WERI-Rb-1 (cell line): ENCODE measurements around the gene KCNA10.
"Not testable (repeated sequence)": the region's sequence is repeated elsewhere in the genome, so short reads cannot be mapped to it uniquely, and the experiment has no call there.

Experiments used
- DNase-seq: peaks from one replicate; pipeline ENCODE4 v3.0.0-alpha.2; 2020
- H3K27ac ChIP-seq: fragments of 250-450 bp; sonication (Bioruptor Pico); 2 replicates; pipeline ENCODE4 v1.5.1; 2020; ENCODE audit warnings: mild to moderate bottlenecking, moderate library complexity
- H3K27me3 ChIP-seq: fragments of 250-450 bp; sonication (Bioruptor Pico); 2 replicates; pipeline ENCODE4 v1.5.1; 2021; ENCODE audit warnings: mild to moderate bottlenecking, low read depth, moderate library complexity; ENCODE audit not compliant: insufficient read depth, severe bottlenecking
- H3K36me3 ChIP-seq: fragments of 250-450 bp; sonication (Bioruptor Pico); 2 replicates; pipeline ENCODE4 v1.5.1; 2020; ENCODE audit warnings: mild to moderate bottlenecking, moderate library complexity
- H3K4me3 ChIP-seq: 2 replicates; pipeline ENCODE4 v1.5.1; 2011; ENCODE audit warnings: low read depth, mild to moderate bottlenecking, control low read depth, low read length
- H3K9me3 ChIP-seq: fragments of 250-450 bp; sonication (Bioruptor Pico); 2 replicates; pipeline ENCODE4 v1.5.1; 2021; ENCODE audit warnings: mild to moderate bottlenecking, moderate library complexity; ENCODE audit not compliant: severe bottlenecking
- TF ChIP-seq, protein P1 (sequence below): IDR thresholded peaks from 2 replicates; pipeline ENCODE4 v1.5.1; 2011; ENCODE audit warnings: low read depth, mild to moderate bottlenecking, control low read depth, inconsistent platforms, low read length

The KCNA10 gene

DNA sequence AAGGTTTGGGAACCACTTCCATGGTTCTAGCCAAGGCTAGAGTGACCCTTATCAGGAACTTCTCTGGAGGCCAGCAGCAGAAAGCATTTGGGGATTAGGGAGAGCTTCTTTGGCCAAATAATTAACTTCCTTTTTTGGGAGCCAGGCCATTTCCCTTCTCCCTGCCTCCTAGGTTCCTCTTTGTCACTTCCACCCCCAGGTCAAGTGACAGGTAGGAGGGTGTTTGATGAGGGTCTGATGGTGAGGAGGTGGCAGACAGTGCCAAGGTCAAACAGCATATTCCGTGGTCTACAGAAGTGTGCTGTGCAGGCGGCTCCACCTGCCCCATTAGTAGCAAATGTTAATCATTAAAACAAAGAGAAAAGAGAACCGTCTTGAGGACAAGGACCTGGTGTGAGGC is 1.9 kb upstream of the KCNA10 start:
- H3K9me3 ChIP-seq, result no peaks in the 10 kb centered on the region
- no peak overlapping the region for H3K4me3 ChIP-seq
- no peaks in the 10 kb centered on the region for H3K27me3 ChIP-seq
- H3K36me3 ChIP-seq, result no peaks in the 10 kb centered on the region
- H3K27ac ChIP-seq, result no peak overlapping the region
- no peak for DNase-seq
- TF ChIP-seq, protein P1, sequence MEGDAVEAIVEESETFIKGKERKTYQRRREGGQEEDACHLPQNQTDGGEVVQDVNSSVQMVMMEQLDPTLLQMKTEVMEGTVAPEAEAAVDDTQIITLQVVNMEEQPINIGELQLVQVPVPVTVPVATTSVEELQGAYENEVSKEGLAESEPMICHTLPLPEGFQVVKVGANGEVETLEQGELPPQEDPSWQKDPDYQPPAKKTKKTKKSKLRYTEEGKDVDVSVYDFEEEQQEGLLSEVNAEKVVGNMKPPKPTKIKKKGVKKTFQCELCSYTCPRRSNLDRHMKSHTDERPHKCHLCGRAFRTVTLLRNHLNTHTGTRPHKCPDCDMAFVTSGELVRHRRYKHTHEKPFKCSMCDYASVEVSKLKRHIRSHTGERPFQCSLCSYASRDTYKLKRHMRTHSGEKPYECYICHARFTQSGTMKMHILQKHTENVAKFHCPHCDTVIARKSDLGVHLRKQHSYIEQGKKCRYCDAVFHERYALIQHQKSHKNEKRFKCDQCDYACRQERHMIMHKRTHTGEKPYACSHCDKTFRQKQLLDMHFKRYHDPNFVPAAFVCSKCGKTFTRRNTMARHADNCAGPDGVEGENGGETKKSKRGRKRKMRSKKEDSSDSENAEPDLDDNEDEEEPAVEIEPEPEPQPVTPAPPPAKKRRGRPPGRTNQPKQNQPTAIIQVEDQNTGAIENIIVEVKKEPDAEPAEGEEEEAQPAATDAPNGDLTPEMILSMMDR, result no peak

DNA sequence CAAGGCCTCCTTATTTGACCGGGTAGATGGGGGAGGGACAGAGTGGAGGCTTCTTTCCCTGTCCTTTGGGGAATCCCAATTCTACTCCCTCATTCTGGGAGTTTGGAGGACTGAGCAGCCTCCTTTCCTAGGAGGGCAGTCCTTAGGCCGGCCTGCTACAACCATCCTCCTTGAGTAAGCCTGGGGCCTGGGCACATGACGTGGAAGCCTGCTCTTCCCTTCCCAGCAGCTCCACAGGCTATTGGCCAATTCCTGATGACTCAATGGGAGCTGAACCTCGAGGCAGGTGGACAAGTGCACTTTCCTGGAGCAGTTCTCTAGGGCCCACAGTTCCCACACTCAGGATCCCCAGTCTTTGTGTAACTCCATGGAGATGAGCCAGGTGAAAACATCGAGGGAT is 3.1 kb downstream of the KCNA10 start:
- H3K27me3 ChIP-seq, result no peaks in the 10 kb centered on the region
- no peak overlapping the region for H3K27ac ChIP-seq
- H3K4me3 ChIP-seq, result no peak overlapping the region
- DNase-seq, result no peak
- TF ChIP-seq, protein P1, result no peak
- no peaks in the 10 kb centered on the region for H3K36me3 ChIP-seq
- no peaks in the 10 kb centered on the region for H3K9me3 ChIP-seq

DNA sequence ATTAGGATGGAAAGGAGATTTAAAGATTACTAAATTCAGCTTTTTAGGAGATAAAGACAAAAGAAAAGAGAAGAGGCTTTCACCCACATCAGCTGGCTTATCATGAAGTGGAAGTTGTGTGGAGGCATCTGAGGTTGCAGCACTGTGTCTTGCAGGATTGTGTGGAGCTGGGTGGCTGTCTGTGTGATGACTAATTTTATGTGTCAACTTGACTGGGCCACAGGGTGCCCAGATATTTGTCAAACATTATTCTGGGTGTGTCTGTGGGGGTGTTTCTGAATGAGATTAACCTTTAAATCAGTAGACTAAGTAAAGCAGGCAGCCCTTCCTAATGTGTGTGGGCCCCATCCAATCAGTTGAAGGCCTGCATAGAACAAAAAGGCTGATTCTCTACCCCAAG is 3.9 kb downstream of the KCNA10 start:
- no peaks in the 10 kb centered on the region for H3K36me3 ChIP-seq
- TF ChIP-seq, protein P1, result no peak
- H3K4me3 ChIP-seq, result no peak overlapping the region
- H3K27ac ChIP-seq, result no peak overlapping the region
- H3K9me3 ChIP-seq, result no peaks in the 10 kb centered on the region
- no peaks in the 10 kb centered on the region for H3K27me3 ChIP-seq
- DNase-seq, result no peak

DNA sequence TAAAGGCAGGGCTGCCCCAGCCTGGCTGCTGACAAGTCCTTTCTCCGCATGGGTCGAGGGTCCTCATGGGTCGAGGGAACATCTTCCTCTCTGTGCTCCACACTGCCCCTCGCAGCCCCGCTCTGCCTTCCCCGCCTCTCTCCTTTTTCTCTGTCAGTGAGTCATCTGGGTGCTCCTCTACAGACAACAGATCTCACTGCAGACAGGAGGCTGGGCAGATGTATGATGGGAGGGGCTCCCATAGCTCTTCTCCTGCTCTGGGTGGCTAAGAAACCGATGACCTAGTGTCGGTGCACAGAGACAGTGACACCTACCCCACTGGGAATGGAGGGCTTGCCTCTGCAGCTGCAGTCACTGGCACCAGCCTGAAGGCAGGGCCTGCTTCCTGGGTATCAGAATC is 5.5 kb downstream of the KCNA10 start:
- no peaks in the 10 kb centered on the region for H3K27me3 ChIP-seq
- no peaks in the 10 kb centered on the region for H3K9me3 ChIP-seq
- no peak overlapping the region for H3K4me3 ChIP-seq
- DNase-seq, result peak; percentile 55
- no peak overlapping the region for H3K27ac ChIP-seq
- TF ChIP-seq, protein P1, result no peak
- no peaks in the 10 kb centered on the region for H3K36me3 ChIP-seq

DNA sequence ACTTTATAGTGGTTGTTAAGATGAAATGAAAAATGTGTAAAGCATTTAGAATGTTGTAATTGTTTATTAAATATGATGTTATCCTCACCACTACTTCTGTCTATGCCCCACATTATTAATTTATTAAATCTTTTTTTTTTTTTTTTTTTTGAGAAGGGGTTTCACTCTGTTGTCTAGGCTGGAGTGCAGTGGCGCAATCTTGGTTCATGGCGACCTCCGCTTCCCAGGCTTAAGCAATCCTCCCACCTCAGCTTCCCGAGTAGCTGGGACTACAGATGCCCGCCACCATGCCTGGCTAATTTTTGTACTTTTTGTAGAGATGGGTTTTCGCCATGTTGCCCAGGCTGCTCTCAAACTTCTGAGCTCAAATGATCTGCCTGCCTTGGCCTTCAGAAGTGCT is 7.5 kb downstream of the KCNA10 start:
- TF ChIP-seq, protein P1, result no peak
- Histone ChIP-seq H3K27me3 (no peaks in the 10 kb centered on the region), H3K9me3 (no peaks in the 10 kb centered on the region), H3K36me3 (no peaks in the 10 kb centered on the region), H3K4me3 (no peak overlapping the region), H3K27ac (no peak overlapping the region)
- no peak for DNase-seq

DNA sequence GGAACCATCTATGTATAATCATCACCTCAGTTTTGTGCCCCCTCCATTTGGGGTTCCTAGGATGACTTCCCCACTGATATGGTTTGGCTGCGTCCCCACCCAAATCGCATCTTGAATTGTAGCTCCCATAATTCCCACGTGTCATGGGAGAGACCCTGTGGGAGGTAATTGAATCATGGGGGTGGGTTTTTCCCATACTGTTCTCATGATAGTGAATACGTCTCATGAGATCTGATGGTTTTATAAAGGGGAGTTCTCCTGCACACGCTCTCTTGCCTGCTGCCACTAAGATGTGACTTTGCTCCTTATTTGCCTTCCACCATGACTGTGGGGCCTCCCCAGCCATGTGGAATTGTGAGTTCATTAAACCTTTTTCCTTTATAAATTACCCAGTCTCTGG is 8.1 kb downstream of the KCNA10 start:
- H3K36me3 ChIP-seq, H3K27ac ChIP-seq, DNase-seq: not testable (repeated sequence)

More for the DNA sequence above, 8.1 kb downstream of the KCNA10 start:
- not testable (repeated sequence) for H3K9me3 ChIP-seq, H3K27me3 ChIP-seq, H3K4me3 ChIP-seq
